Non-pigmented ciliary epithelial cell (primary cell): ENCODE data around the gene MST1.

Source experiments
- DNase-seq: peaks from one replicate; pipeline ENCODE4 v3.0.0-alpha.2; 2010; ENCODE audit warnings: low read depth

Gene MST1

GRCh38 chr3:49689046-49689907 lies at the start of gene MST1, which contains the start of gene RNF123:
Gene MST1, minus strand, starts transcription at chr3:49689474. Its CDS starts 783 bp downstream, at chr3:49688691.
Gene RNF123, plus strand, starts transcription at chr3:49689557. Its CDS starts 1,609 bp downstream, at chr3:49691166.
- DNase-seq, result peak; percentile 23

GRCh38 chr3:49738067-49738713 lies 48.9 kb upstream of the MST1 start:
- no peak for DNase-seq

- DNase-seq, result no peak
These were observed 45.5 kb upstream of the MST1 start for GRCh38 chr3:49734752-49735151.

- no peak for DNase-seq
These were observed 44.3 kb upstream of the MST1 start for GRCh38 chr3:49733551-49733950.

GRCh38 chr3:49732597-49732996 lies 43.3 kb upstream of the MST1 start:
- no peak for DNase-seq

- DNase-seq, result no peak
These were observed 40.8 kb upstream of the MST1 start for GRCh38 chr3:49729966-49730609.

- no peak for DNase-seq
These were observed 38.7 kb upstream of the MST1 start for GRCh38 chr3:49727924-49728361.

GRCh38 chr3:49727154-49727923 lies 38.1 kb upstream of the MST1 start:
- DNase-seq, result no peak

GRCh38 chr3:49725906-49726681 lies 36.8 kb upstream of the MST1 start:
- DNase-seq, result no peak

GRCh38 chr3:49724586-49724985 lies 35.3 kb upstream of the MST1 start:
- DNase-seq, result no peak

GRCh38 chr3:49723628-49724551 lies 34.6 kb upstream of the MST1 start, which contains the start of gene GMPPB:
Gene GMPPB, minus strand, starts transcription at chr3:49723951. Its CDS starts 225 bp downstream, at chr3:49723726.
- peak; percentile 83 for DNase-seq

GRCh38 chr3:49723296-49723627 lies 34.0 kb upstream of the MST1 start:
- no peak for DNase-seq

- DNase-seq, result no peak
These were observed 33.6 kb upstream of the MST1 start for GRCh38 chr3:49722896-49723295.

- no peak for DNase-seq
These were observed 32.9 kb upstream of the MST1 start for GRCh38 chr3:49721896-49722781.

GRCh38 chr3:49721596-49721895 lies 32.3 kb upstream of the MST1 start:
- no peak for DNase-seq

- DNase-seq, result no peak
These were observed 31.8 kb upstream of the MST1 start for GRCh38 chr3:49720855-49721595.

GRCh38 chr3:49719214-49719884 lies 30.1 kb upstream of the MST1 start, which contains the start of gene AMIGO3:
Gene AMIGO3, minus strand, starts transcription at chr3:49719684. Its CDS starts 219 bp downstream, at chr3:49719465.
- peak; percentile 54 for DNase-seq

GRCh38 chr3:49718858-49719213 lies 29.6 kb upstream of the MST1 start:
- DNase-seq, result no peak
